Inferior parietal cortex (tissue), 1 donor: ENCODE measurements around the gene PCK1.

ENCODE experiments used
- DNase-seq: peaks from one replicate; pipeline ENCODE4 v3.0.0-alpha.2; 2016; ENCODE audit errors: extremely low spot score

Gene PCK1

DNA sequence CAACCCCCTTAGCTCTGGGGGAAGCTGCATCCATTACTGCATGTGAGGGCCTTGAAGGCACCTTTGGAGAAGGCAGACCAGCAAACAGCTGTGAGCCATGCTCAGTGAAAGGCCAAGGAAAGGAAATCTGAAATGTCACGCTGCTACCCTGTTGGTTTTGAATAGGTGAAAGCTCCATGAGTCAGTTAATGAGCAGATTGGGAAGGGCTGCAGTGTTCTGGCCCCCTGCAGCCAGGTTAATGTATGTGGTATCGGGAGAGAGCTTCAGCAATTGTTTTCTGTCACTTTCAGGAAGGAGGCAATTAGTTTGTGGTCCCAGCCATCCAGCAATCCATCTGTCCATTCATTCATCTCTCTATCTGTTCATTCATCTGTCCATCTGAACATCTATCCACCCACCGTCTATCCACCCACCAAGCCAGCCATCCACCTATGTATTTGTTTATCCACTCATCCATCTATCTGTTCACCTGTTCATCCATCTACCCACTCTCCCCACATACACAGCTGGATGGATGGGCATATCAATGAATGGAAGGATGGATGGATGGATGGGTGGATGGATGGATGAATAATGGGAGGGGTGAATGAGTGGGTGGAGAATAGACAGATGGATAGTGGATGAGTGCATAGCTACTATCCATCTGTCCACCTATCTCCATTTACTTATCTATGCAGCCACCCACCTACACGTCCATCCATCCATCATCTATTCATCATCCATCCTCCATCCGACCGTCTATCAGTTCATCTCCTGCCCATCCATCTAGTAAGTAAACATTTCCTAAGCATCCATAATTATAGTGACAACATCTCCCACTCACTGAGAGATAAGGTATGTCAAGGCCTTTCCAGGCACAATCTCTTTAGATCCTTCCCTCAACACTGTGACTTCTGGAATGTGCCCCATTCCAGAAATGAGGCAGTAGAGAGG, 16.0 kb downstream of the PCK1 start:
- no peak for DNase-seq

- DNase-seq, result no peak
Observed at GRCh38 chr20:57577679-57578475, 17.0 kb downstream of the PCK1 start.

GRCh38 chr20:57578476-57579165, 17.7 kb downstream of the PCK1 start:
- DNase-seq, result no peak

- DNase-seq, result no peak
Observed at GRCh38 chr20:57579331-57579897, 18.5 kb downstream of the PCK1 start.

GRCh38 chr20:57579898-57580447, 19.1 kb downstream of the PCK1 start:
- no peak for DNase-seq

DNA sequence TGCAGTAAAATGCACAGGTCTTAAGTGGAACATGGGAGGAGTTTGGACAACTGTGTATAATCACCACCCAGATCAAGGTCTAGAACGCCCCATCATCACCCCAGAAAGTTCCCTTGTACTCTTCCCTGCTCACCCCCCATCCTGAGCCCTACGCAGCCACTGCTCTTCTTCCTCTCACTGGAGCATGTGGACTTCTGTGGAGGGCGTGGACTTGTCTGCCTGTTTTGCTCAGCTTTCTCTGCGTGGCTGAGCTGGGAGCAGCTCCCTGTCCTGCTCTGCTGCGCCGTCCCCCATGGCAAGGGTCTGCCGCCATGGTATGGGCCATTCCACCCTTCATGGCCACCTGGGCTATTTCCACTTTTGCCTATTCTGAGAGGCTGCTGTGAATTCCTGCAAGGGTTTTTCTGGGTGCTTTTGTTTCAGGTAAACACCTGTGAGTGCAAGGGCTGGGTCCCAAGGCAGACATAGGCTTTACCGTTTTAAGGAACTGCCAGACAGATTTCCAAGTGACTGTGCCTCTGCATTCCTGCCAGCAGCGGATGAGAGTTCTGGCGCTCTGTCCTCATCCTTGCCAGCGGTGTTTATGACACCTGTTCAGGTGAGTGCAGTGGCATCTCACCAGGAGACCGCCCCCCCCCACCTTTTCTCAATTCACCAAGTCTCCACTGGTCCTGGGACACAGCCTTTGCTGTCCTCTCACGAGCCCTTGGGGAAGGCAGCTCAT, 19.7 kb downstream of the PCK1 start:
- no peak for DNase-seq

DNA sequence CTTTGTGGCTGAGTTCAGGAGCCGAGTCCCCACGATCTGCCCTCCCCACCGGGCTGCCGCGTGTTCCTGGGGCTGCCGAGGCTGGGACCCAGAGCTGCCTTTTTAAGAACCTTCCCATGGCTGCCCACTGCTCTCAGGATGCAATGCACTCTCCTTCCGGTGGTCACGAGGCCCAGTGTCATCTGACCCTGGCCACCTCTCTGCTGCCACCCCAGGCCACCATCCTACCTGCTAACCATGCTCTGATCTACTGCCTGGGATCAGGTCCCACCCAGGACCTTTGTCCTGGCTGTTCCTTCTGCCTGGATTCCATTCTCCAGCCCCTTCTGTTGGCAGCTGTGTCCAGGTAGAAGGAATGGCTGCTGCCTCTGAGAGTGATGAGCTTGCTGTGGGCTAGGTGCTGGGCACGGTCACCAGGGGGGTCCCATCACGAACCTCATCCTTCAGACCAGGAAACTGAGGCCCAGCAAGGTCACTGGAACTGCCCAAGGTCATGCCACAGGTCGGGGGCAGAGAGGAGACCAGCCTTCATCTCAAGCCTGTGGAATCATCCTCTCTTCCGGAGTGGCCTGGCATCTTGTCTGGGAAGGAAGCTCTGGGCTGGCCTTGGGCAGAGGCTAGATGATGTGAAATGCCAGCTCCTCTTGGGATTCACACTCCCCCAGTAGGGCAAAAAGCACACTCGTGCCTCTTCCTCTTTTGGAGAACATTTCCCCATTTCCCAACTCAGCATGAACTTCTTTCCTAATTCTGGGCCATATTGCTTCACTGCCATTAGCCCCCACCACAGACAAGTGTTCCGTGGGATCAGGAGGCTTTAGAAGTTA, 20.5 kb downstream of the PCK1 start:
- no peak for DNase-seq

DNA sequence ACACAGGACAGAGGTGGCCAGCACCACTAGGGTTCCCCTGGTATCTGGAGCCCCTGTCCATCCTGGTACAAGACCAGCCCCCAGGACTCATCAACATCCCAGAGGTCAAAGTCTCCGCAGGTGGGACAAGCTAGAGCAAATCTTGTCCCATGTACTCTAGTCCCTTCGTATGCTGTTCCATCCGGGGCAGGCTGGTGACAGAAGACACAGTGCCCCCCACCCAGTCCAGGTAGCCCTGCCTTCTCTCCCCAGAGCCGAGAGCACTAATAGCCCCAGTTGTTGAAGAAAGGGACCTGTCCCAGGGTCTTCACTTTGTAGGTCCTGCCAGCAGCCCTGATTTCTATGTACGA, 21.1 kb downstream of the PCK1 start:
- no peak for DNase-seq

DNA sequence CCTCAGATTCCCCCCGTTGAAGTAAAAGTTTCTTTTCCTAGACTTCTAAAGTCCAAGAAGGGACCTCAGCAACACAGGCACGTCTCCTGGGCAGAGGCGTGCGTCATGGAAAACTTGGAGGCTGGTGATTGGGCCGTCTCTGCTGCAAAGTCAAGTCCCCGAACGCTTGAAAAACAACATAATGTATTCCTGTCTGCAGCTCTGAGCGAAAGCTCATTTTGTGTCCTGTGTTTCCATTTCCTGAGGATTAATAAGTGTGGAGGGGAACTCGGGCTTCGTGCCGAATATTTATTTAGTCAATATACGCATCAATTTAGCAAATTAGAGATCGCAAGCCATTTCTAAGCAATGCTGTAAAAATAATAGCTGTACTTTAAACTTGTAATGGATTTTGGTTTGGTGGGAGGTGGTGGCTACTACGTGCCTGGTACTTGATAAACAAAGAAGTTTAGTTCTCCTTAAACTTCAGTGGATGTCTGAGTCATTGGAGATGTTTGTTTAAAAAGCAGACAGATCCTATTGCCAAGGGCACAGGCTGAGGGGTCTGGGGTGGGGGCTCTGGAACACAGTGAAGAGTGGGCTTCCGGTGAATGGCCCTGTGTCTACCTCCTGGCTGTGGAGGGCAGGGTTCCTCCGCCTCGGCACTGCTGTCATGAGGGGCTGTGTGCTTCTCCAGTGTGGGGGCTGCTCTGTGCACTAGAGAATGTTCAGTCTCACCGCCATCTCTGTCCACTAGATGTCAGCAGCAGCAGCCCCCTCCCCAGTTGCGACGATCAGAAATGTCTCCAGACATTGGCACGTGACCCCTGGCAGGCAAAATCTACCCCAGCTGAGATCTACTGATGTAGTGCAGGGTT, 21.8 kb downstream of the PCK1 start:
- DNase-seq, result no peak

DNA sequence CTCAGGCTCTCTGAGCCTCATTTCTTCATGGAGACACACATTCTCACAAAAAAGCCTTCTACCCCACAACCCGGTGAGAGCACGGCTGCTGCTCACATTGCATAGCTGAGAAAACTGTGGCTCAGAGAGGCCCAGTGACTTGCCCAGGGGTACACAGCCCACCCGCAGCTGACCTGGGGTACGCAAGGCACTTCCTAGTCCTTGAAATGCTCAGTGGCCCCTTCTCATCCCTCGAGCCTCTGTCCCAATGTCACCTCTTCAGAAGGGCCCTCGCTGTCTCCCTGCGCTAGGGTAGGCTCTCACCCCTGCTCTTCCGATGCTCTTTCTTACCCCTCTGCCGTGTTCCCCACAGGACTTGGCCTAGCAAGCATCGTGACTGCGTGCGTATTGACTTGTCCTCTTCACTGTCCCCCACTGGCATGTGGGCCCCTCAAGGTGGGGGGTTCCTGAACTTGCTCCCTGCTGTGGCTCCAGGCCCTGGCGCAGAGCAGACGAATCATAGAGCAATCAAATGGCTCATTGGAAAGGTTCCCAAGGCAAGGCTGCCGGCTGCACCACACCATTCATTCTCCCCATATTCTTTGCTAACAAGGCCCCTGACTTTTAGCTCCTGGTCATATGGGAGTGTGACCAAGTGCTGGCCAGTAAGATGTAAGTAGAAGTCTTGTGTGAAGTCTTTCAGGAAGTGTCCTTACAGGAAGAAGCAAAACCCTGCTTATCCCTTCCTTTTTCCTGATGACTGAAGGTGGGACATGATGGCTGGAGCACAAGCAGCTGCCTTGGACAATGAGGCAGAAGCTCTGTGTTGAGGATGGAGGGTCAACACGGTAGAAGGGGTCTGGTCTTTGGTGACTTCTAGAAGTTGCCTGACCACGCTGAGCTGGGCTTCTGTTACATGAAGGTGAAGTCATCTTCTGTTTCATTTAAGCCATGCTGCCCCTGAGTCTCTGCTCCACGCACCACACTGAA, 22.7 kb downstream of the PCK1 start:
- DNase-seq, result no peak

DNA sequence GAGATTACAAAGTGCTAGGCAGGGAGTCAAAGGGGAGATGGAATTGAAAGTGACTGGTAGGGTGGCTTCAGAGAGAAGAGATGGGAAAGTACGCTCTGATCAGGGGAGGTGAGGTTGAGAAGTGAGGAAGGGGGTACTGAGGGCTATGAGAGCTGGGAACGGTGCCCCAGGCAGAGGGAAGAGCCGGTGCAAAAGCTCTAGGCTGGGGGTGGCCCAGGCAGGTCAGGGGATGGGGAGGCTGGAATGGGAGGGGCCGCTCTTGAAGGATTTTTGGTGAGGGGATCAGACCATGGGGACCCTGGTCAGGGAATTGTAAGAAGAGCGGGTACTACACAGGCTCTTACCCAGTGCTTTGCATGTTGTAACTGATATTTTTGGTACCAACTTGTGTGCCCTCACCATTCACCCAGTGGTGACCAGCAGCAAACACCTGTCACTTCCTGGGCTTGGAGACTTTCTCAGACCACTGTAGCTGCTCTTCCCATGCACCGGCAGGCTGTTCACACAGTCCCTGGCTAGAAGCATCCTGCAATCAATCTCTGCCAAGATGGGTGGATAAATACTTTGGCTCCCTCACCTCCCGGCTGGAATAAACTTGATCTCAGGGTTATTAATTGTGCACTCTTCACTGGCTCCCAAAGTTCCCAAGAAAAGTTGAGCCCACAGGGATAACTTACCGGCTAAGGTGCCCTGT, 24.0 kb downstream of the PCK1 start:
- no peak for DNase-seq

- DNase-seq, result no peak
Observed at GRCh38 chr20:57585466-57586213, 24.7 kb downstream of the PCK1 start.

GRCh38 chr20:57586370-57586793, 25.5 kb downstream of the PCK1 start:
- DNase-seq, result no peak

GRCh38 chr20:57586943-57587277, 26.0 kb downstream of the PCK1 start:
- DNase-seq, result no peak

- no peak for DNase-seq
Observed at GRCh38 chr20:57587278-57587988, 26.5 kb downstream of the PCK1 start.

GRCh38 chr20:57587989-57588377, 27.1 kb downstream of the PCK1 start:
- no peak for DNase-seq
